ENCODE data around the gene AQP1.

GRCh38 chr7:30904561-30904960 lies 7.1 kb upstream of the AQP1 start:
- TF ChIP-seq RAD21 (conservative IDR thresholded peaks at IDR 0.05) (no peak), POLR2AphosphoS5 (IDR thresholded peaks at IDR 0.05) (no peak), EZH2 (IDR thresholded peaks at IDR 0.05; ENCODE audit: borderline replicate concordance, insufficient read depth, low read length, poor library complexity, severe bottlenecking) (no peak)
- TF ChIP-seq, protein P1, sequence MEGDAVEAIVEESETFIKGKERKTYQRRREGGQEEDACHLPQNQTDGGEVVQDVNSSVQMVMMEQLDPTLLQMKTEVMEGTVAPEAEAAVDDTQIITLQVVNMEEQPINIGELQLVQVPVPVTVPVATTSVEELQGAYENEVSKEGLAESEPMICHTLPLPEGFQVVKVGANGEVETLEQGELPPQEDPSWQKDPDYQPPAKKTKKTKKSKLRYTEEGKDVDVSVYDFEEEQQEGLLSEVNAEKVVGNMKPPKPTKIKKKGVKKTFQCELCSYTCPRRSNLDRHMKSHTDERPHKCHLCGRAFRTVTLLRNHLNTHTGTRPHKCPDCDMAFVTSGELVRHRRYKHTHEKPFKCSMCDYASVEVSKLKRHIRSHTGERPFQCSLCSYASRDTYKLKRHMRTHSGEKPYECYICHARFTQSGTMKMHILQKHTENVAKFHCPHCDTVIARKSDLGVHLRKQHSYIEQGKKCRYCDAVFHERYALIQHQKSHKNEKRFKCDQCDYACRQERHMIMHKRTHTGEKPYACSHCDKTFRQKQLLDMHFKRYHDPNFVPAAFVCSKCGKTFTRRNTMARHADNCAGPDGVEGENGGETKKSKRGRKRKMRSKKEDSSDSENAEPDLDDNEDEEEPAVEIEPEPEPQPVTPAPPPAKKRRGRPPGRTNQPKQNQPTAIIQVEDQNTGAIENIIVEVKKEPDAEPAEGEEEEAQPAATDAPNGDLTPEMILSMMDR (IDR thresholded peaks at IDR 0.05; ENCODE audit: poor library complexity, severe bottlenecking), result no peak
